A549 (cell line): ENCODE data around the gene MYLIP. TPM values are rescaled to one million over a fixed set of nuclear protein-coding genes. Genes with fewer than 3 reads are reported as not detected.

Source experiments
- ATAC-seq, 2 experiments: fragments of 200-7000 bp in 1 of 2; fragments of >200 bp in 1 of 2; cut with Nextera tagmentation in 1 of 2; cut with Tn5 transposase in 1 of 2; 3 replicates each; pipeline versions ENCODE4 v1.8.0 to v1.9.1; 2018 to 2020; ENCODE audit warnings: mild to moderate bottlenecking in 1 of 2, moderate library complexity in 1 of 2
- CTCF ChIA-PET: fragments of 300-600 bp; sonication (Branson Sonifier 250); formaldehyde crosslinking; extraction: SDS; loops from one replicate; lab custom pipeline; 2021; ENCODE audit warnings: antibody characterized with exemption, inconsistent platforms; lab: Yijun Ruan, JAX
- POLR2A ChIA-PET: fragments of 350-600 bp; formaldehyde crosslinking; extraction: SDS; loops from one replicate; lab custom pipeline; 2021; ENCODE audit warnings: antibody characterized with exemption, inconsistent platforms; lab: Yijun Ruan, JAX
- DNase-seq, 2 experiments: peaks; one replicate each; pipeline versions ENCODE4 v3.0.0 to v3.0.0-alpha.2; 2011 to 2016; ENCODE audit warnings: low read depth in 1 of 2, low spot score in 1 of 2
- FAIRE-seq: peaks from 2 replicates; lab custom pipeline; 2011; peaks lifted over from hg19 to GRCh38; lab: Jason Lieb, UNC
- H3K27ac ChIP-seq, 2 experiments: fragments of >200 bp; sonication (Bioruptor Twin); formaldehyde crosslinking; 3 replicates each; pipeline ENCODE4 v1.5.1; 2016 to 2017
- H3K4me1 ChIP-seq: fragments of >200 bp; sonication (Bioruptor Twin); formaldehyde crosslinking; 3 replicates; pipeline ENCODE4 v1.6.1; 2016
- H3K4me2 ChIP-seq: fragments of >200 bp; sonication (Bioruptor Twin); formaldehyde crosslinking; 3 replicates; pipeline ENCODE4 v1.6.1; 2016
- H3K4me3 ChIP-seq: fragments of >200 bp; sonication (Bioruptor Twin); formaldehyde crosslinking; 3 replicates; pipeline ENCODE4 v1.5.1; 2016
- H3K9me3 ChIP-seq: fragments of >200 bp; sonication (Bioruptor Twin); formaldehyde crosslinking; 3 replicates; pipeline ENCODE4 v1.6.1; 2016
- CBX8 ChIP-seq: fragments of 200-600 bp; sonication (generic); IDR thresholded peaks from 2 replicates; pipeline ENCODE4 v1.6.1; 2016
- CEBPB ChIP-seq, 2 experiments: fragments of >200 bp in 1 of 2; sonication (Bioruptor Twin) in 1 of 2; formaldehyde crosslinking in 1 of 2; IDR thresholded peaks; 2 replicates each; pipeline ENCODE4 v1.6.1; 2012 to 2016
- EHMT2 ChIP-seq: fragments of 200-600 bp; sonication (generic); IDR thresholded peaks from 2 replicates; pipeline ENCODE4 v1.6.1; 2016; ENCODE audit warnings: antibody characterized with exemption, low read depth, mild to moderate bottlenecking, moderate library complexity
- ESRRA ChIP-seq: fragments of 150-350 bp; IDR thresholded peaks from 2 replicates; pipeline ENCODE4 v1.6.1; 2014; ENCODE audit warnings: mild to moderate bottlenecking, low read length, borderline replicate concordance
- FOSB ChIP-seq: fragments of 250-450 bp; sonication (Bioruptor Pico); IDR thresholded peaks from 2 replicates; pipeline ENCODE4 v1.5.0; 2020; ENCODE audit warnings: mild to moderate bottlenecking, moderate library complexity
- FOSL2 ChIP-seq, 2 experiments: fragments of 450-650 bp in 1 of 2; fragments of >200 bp in 1 of 2; sonication (Bioruptor Twin) in 1 of 2; formaldehyde crosslinking; IDR thresholded peaks; 2 replicates each; pipeline versions ENCODE4 v1.5.0 to v1.6.1; 2016 to 2020; ENCODE audit warnings: mild to moderate bottlenecking in 1 of 2, moderate library complexity in 1 of 2
- GATA3 ChIP-seq: IDR thresholded peaks from 2 replicates; pipeline ENCODE4 v1.6.1; 2012; ENCODE audit warnings: borderline replicate concordance
- HDAC2 ChIP-seq: fragments of 200-600 bp; sonication (generic); IDR thresholded peaks from 2 replicates; pipeline ENCODE4 v1.6.1; 2016
- HEYL ChIP-seq: fragments of 250-450 bp; sonication (Bioruptor Pico); IDR thresholded peaks from 2 replicates; pipeline ENCODE4 v1.8.0; 2021; ENCODE audit warnings: mild to moderate bottlenecking, moderate library complexity
- HOXA7 ChIP-seq: fragments of 250-450 bp; sonication (Bioruptor Pico); IDR thresholded peaks from 2 replicates; pipeline ENCODE4 v1.5.0; 2020; ENCODE audit warnings: mild to moderate bottlenecking, moderate library complexity
- HOXB13 ChIP-seq: fragments of 250-450 bp; sonication (Bioruptor Pico); IDR thresholded peaks from 2 replicates; pipeline ENCODE4 v1.5.0; 2020; ENCODE audit warnings: low read depth, mild to moderate bottlenecking, moderate library complexity
- JUN ChIP-seq, 2 experiments: fragments of >200 bp; sonication (Bioruptor Twin); formaldehyde crosslinking; IDR thresholded peaks; 2 replicates in 1 of 2; 3 replicates in 1 of 2; pipeline ENCODE4 v1.6.1; 2016 to 2017
- MAFK ChIP-seq: fragments of 450-650 bp; IDR thresholded peaks from 2 replicates; pipeline ENCODE4 v1.6.1; 2014; ENCODE audit not compliant: partially characterized antibody
- MYC ChIP-seq: IDR thresholded peaks from 2 replicates; pipeline ENCODE4 v1.6.1; 2012; ENCODE audit warnings: mild to moderate bottlenecking, inconsistent platforms, low read length, improper control_type of control experiment, borderline replicate concordance
- NPAS2 ChIP-seq: fragments of 250-450 bp; sonication (Bioruptor Pico); IDR thresholded peaks from 2 replicates; pipeline ENCODE4 v1.8.0; 2022; ENCODE audit warnings: mild to moderate bottlenecking, moderate library complexity, borderline replicate concordance
- POLR2AphosphoS2 ChIP-seq: conservative IDR thresholded peaks from 2 replicates; pipeline ENCODE4 v1.6.1; 2012; ENCODE audit warnings: low read length, improper control_type of control experiment, inconsistent platforms
- RAD21 ChIP-seq, 2 experiments: fragments of >200 bp in 1 of 2; sonication (Bioruptor Twin) in 1 of 2; formaldehyde crosslinking in 1 of 2; IDR thresholded peaks in 1 of 2; conservative IDR thresholded peaks in 1 of 2; 2 replicates in 1 of 2; 3 replicates in 1 of 2; pipeline ENCODE4 v1.6.1; 2012 to 2018; ENCODE audit warnings: inconsistent platforms in 1 of 2
- RCOR1 ChIP-seq: fragments of 150-350 bp; IDR thresholded peaks from 2 replicates; pipeline ENCODE4 v1.6.1; 2014; ENCODE audit warnings: antibody characterized with exemption, low read length, low read depth
- RNF2 ChIP-seq: fragments of 200-600 bp; sonication (generic); IDR thresholded peaks from 2 replicates; pipeline ENCODE4 v1.6.1; 2016; ENCODE audit warnings: low read depth, mild to moderate bottlenecking, antibody characterized with exemption, moderate library complexity, borderline replicate concordance
- SMC3 ChIP-seq: fragments of >200 bp; sonication (Bioruptor Twin); formaldehyde crosslinking; IDR thresholded peaks from 3 replicates; pipeline ENCODE4 v1.6.1; 2018; ENCODE audit warnings: inconsistent platforms
- TP53 ChIP-seq: fragments of 250-450 bp; sonication (Bioruptor Pico); IDR thresholded peaks from 2 replicates; pipeline ENCODE4 v1.5.0; 2021; ENCODE audit warnings: mild to moderate bottlenecking, moderate library complexity
- ZSCAN20 ChIP-seq: fragments of 250-450 bp; sonication (Bioruptor Pico); IDR thresholded peaks from 2 replicates; pipeline ENCODE4 v1.8.0; 2022; ENCODE audit warnings: mild to moderate bottlenecking, moderate library complexity
- WGBS: methylation state at CpG from one replicate; pipeline ENCODE4 v1.1.6; 2017; ENCODE audit errors: missing lambda C conversion rate; 5-methylcytosine and 5-hydroxymethylcytosine counted together
- polyA plus RNA-seq, 4 experiments: library from polyadenylated mRNA; depleted of rRNA in 3 of 4; stranded (reverse); fragments of >200 nt; fragmentation: RNase III in 1 of 4; extraction: RNeasy Plus Mini Kit Qiagen cat#74134 plus additional on column Dnase treatment in 1 of 4; gene quantifications; 2 replicates in 3 of 4; 3 replicates in 1 of 4; pipeline ENCODE4 v1.2.3, GENCODE V29; 2011 to 2017
- TF ChIP-seq, protein P1 (sequence below): fragments of 250-450 bp; sonication (Bioruptor Pico); IDR thresholded peaks from 2 replicates; pipeline ENCODE4 v1.5.0; 2021; ENCODE audit warnings: mild to moderate bottlenecking, moderate library complexity, borderline replicate concordance
- TF ChIP-seq, protein P2 (sequence below): IDR thresholded peaks from 2 replicates; pipeline ENCODE4 v1.6.1; 2012
- TF ChIP-seq, protein P3 (sequence below): IDR thresholded peaks from 2 replicates; pipeline ENCODE4 v1.6.1; 2012; ENCODE audit warnings: low read depth, borderline replicate concordance
- TF ChIP-seq, protein P4 (sequence below): fragments of >200 bp; sonication (Bioruptor Twin); formaldehyde crosslinking; IDR thresholded peaks from 3 replicates; pipeline ENCODE4 v1.6.1; 2016
- TF ChIP-seq, protein P5 (sequence below): fragments of >200 bp; sonication (Bioruptor Twin); formaldehyde crosslinking; IDR thresholded peaks from 2 replicates; pipeline ENCODE4 v1.6.1; 2016

MYLIP gene
- polyA plus RNA-seq, 2 of the 4 experiments (the other 2 are of a cell fraction): 2.3 to 9.1 TPM

DNA sequence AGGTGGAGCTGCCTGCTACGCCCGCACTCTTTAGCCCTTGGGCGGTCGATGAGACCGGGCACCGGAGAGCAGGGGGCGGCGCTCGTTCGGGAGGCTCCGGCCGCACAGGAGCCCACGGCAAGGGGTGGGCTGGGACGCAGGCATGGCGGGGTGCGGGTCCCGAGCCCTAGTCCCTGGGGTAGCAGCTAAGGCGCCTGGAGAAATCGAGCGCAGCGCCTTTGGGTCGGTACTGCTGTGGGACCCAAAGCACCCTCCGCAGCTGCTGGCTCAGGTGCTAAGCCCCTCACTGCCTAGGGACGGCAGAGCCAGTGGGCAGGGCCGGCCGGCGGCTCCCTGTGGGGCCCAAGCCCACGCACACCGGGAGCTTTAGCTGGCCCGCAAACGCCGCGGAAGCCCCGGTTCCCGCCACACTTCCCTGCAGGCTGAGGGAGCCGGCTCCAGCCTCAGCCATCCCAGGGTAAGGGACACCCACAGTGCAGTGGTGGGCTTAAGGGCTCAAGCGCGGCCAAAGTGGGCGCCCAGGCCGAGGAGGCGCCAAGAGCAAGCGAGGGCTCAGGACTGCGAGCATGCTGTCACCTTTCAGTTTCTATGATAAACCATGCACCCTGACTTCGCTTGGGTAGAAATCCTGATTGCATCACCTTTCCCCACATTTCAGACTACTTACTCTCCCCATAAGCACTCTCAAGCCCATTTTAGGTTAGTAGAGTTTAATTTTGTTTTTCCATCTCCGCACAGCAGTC is 52.0 kb downstream of the MYLIP start:
- H3K4me1 ChIP-seq: no peaks in the 10 kb centered on the region
- CTCF ChIA-PET: interaction anchor here (0.6 to 1.4 kb wide), 2 partner anchors 27 to 109 kb away, joined by 3 read pairs; no protein-coding TSS in a partner anchor
- no peak for FAIRE-seq
- POLR2A ChIA-PET: interaction anchor here (1.4 kb wide), 1 partner anchor 52 kb away, joined by 5 read pairs; the partner anchor contains the start of gene MYLIP
- H3K27ac ChIP-seq: no peak overlapping the region
- H3K4me2 ChIP-seq: no peak overlapping the region
- H3K4me3 ChIP-seq: no peak overlapping the region
- no peaks in the 10 kb centered on the region for H3K9me3 ChIP-seq
- ATAC-seq: no peak
- no peak for DNase-seq
- 72% methylated on average over 10 of the region's 45 CpGs for WGBS
- no peak for TF ChIP-seq CEBPB (IDR thresholded peaks at IDR 0.05)
- no peak for TF ChIP-seq ESRRA
- TF ChIP-seq POLR2AphosphoS2: no peak
- TF ChIP-seq, protein P1, sequence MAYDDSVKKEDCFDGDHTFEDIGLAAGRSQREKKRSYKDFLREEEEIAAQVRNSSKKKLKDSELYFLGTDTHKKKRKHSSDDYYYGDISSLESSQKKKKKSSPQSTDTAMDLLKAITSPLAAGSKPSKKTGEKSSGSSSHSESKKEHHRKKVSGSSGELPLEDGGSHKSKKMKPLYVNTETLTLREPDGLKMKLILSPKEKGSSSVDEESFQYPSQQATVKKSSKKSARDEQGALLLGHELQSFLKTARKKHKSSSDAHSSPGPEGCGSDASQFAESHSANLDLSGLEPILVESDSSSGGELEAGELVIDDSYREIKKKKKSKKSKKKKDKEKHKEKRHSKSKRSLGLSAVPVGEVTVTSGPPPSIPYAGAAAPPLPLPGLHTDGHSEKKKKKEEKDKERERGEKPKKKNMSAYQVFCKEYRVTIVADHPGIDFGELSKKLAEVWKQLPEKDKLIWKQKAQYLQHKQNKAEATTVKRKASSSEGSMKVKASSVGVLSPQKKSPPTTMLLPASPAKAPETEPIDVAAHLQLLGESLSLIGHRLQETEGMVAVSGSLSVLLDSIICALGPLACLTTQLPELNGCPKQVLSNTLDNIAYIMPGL (CRISPR knock-in tag): no peak
- TF ChIP-seq EHMT2: no peak
- TF ChIP-seq, protein P2, sequence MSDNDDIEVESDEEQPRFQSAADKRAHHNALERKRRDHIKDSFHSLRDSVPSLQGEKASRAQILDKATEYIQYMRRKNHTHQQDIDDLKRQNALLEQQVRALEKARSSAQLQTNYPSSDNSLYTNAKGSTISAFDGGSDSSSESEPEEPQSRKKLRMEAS: no peak
- TF ChIP-seq ZSCAN20: no peak
- no peak for TF ChIP-seq JUN (IDR thresholded peaks at IDR 0.05)
- TF ChIP-seq RCOR1: no peak
- no peak for TF ChIP-seq TP53 (CRISPR knock-in tag)
- TF ChIP-seq, protein P3, sequence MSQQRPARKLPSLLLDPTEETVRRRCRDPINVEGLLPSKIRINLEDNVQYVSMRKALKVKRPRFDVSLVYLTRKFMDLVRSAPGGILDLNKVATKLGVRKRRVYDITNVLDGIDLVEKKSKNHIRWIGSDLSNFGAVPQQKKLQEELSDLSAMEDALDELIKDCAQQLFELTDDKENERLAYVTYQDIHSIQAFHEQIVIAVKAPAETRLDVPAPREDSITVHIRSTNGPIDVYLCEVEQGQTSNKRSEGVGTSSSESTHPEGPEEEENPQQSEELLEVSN: no peak
- no peak for TF ChIP-seq FOSB (CRISPR knock-in tag)
- TF ChIP-seq HOXB13 (CRISPR knock-in tag): no peak
- no peak for TF ChIP-seq HEYL (CRISPR knock-in tag)
- TF ChIP-seq RNF2: no peak
- no peak for TF ChIP-seq FOSL2 (IDR thresholded peaks at IDR 0.05)
- no peak for TF ChIP-seq FOSL2 (CRISPR knock-in tag; IDR thresholded peaks at IDR 0.05)
- no peak for TF ChIP-seq NPAS2 (CRISPR knock-in tag)
- TF ChIP-seq, protein P4, sequence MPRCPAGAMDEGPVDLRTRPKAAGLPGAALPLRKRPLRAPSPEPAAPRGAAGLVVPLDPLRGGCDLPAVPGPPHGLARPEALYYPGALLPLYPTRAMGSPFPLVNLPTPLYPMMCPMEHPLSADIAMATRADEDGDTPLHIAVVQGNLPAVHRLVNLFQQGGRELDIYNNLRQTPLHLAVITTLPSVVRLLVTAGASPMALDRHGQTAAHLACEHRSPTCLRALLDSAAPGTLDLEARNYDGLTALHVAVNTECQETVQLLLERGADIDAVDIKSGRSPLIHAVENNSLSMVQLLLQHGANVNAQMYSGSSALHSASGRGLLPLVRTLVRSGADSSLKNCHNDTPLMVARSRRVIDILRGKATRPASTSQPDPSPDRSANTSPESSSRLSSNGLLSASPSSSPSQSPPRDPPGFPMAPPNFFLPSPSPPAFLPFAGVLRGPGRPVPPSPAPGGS: no peak
- no peak for TF ChIP-seq HDAC2

DNA sequence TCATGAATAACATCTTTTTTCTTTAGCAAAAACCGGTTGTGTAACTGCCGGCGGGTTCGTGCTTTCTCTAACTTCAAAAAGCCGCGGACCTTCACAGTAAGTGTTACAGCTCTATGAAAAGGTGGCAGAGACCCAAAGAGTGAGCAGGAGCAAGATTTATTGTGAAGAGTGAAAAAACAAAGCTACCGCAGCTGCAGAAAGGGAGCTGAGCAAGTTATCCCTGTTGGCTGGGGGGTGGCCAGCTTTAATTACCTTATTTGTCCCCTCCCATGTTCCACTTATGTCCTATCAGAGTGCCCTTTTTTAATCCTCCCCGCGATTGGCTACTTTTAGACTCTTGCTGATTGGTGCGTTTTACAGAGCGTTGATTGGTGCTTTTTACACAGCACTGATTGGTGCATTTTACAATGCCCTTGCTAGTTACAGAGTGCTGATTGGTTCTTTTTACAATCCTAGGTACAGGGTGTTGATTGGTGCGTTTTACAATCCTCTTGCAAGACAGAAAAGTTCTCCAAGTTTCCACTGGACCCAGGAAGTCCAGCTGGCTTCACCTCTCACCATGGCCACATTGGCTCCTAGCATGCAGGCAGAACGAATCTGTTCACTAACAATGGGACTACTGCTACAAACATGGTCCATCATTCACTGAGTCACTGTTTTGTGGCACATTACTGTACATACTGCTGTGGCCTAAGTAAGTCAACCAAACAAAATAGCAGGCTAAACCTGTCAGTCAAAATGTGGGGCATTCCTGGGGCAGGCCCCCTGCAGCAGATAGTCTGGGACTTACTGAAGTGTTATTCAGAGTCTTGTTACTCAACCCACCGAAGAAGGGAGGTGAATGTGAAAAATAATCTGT is 52.8 kb downstream of the MYLIP start:
- WGBS: 58% methylated on average over 14 of the region's 14 CpGs
- TF ChIP-seq ESRRA (no peak), MYC (no peak), CEBPB (IDR thresholded peaks at IDR 0.05) (no peak), SMC3 (no peak), HDAC2 (no peak), HEYL (CRISPR knock-in tag) (no peak), RNF2 (no peak), CBX8 (no peak), RAD21 (conservative IDR thresholded peaks at IDR 0.05 in 1 of 2, IDR thresholded peaks at IDR 0.05 in 1 of 2) (no peak), MAFK (no peak), HOXA7 (CRISPR knock-in tag) (no peak), NPAS2 (CRISPR knock-in tag) (no peak), GATA3 (no peak), FOSB (CRISPR knock-in tag) (no peak)
- TF ChIP-seq, protein P3: no peak
- TF ChIP-seq, protein P5, sequence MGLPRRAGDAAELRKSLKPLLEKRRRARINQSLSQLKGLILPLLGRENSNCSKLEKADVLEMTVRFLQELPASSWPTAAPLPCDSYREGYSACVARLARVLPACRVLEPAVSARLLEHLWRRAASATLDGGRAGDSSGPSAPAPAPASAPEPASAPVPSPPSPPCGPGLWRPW: no peak
- TF ChIP-seq, protein P4: no peak

More for the DNA sequence above, 52.8 kb downstream of the MYLIP start:
- no peaks in the 10 kb centered on the region for H3K4me1 ChIP-seq
- CTCF ChIA-PET: interaction anchor here (1.1 to 3.7 kb wide), 6 partner anchors 18 to 489 kb away, joined by 3 to 31 read pairs (median 4); no protein-coding TSS in a partner anchor
- DNase-seq: no peak
- H3K9me3 ChIP-seq: no peaks in the 10 kb centered on the region
- H3K27ac ChIP-seq: no peak overlapping the region
- FAIRE-seq: no peak
- POLR2A ChIA-PET: interaction anchor here (2.5 kb wide), 1 partner anchor 53 kb away, joined by 10 read pairs; the partner anchor contains the start of gene MYLIP
- no peak for ATAC-seq
- H3K4me2 ChIP-seq: no peak overlapping the region
- no peak overlapping the region for H3K4me3 ChIP-seq
